ENCODE results near the gene MUC5AC.
"Not testable (repeated sequence)": the region's sequence is repeated elsewhere in the genome, so short reads cannot be mapped to it uniquely, and the experiment has no call there.

The MUC5AC gene

DNA sequence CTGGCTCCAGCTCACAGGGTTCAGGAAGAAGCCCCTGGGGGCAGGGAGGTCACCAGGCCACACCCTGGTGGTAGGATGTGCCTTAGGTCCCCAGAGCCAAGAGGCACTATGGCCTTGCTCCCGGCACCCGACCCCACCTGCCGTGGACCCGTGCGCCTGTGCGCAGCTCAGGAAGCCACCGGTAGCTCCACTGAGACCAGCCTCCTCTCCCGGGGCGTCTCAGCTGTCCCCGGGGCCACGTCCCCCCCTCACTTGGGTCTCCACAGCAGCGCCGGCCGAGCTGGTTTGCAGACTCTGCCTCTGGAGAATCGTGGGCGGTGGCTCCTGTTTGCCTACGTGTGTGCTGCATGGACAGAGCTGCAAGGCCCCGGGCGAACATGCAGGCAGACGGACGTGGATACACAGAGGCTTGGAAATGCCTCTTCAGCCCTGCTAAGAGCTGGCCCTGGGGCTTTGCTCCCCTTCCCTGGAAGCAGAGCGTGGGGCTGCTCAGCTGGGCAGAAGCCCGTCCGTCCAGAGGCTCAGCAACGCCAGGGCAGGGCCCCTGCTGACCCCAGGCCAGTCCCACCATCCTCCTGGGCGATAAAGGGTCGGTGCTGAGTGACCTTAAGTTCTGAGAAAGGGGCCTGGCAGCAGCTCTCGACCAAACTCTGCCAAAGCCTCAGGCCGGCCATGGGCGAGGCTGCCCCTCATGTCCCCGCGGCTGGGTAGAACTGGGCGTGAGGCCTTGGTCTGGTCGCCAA is 49.8 kb downstream of the MUC5AC start:
- Histone ChIP-seq H3K9me3 (ENCODE audit: control extremely low read depth in 1 of 5, control insufficient read depth in 4 of 5, insufficient read depth in 2 of 5, low read depth in 1 of 5, low read length in 4 of 5) (peaks cover 5 to 15% (median 8%) of the 10 kb centered on the region in 5 experiments), H3K27me3 (replicated peaks in 2 of 5; ENCODE audit: control insufficient read depth in 4 of 5, insufficient read depth in 5 of 5, low read length in 4 of 5) (peaks cover 0 to 8% (median 0%) of the 10 kb centered on the region in 5 experiments), H3K36me3 (ENCODE audit: control insufficient read depth in 4 of 4, insufficient read depth in 4 of 4, low read length in 3 of 4) (no peaks in the 10 kb centered on the region), H3K4me3 (ENCODE audit: control insufficient read depth in 1 of 7, extremely low read depth in 1 of 7, insufficient read depth in 4 of 7, low read depth in 2 of 7, low read length in 6 of 7) (no peak overlapping the region), H3K27ac (ENCODE audit: insufficient read depth in 1 of 2, low read depth in 1 of 2, low read length in 2 of 2, poor library complexity in 1 of 2, severe bottlenecking in 2 of 2) (no peak overlapping the region), H3K4me1 (ENCODE audit: control extremely low read depth in 1 of 4, control insufficient read depth in 4 of 4, insufficient read depth in 4 of 4, low read length in 3 of 4) (no peaks in the 10 kb centered on the region)
- WGBS (ENCODE audit: insufficient coverage) = 96% methylated on average over 34 of the region's 34 CpGs
- POLR2A ChIA-PET = no interaction called here
- CTCF ChIA-PET = no interaction called here
- DNase-seq = no peak

DNA sequence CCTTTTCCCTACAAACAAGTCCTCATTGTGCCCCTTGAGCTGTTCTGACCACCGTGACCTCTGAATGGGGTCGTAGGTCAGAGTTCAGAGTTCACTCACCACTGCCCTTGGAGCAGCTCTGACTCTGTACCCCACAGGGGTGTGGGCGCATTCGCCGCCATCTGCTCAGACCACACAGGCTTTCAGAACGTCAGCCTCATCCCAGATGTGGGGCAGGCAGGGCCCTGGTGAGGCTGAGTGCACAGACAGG is 50.3 kb downstream of the MUC5AC start:
- no peaks in the 10 kb centered on the region for H3K4me1 ChIP-seq (ENCODE audit: control extremely low read depth in 1 of 4, control insufficient read depth in 4 of 4, insufficient read depth in 4 of 4, low read length in 3 of 4)
- WGBS (ENCODE audit: insufficient coverage) = 96% methylated on average over 6 of the region's 6 CpGs
- peaks cover 0 to 7% (median 0%) of the 10 kb centered on the region in 5 experiments for H3K27me3 ChIP-seq (replicated peaks in 2 of 5; ENCODE audit: control insufficient read depth in 4 of 5, insufficient read depth in 5 of 5, low read length in 4 of 5)
- no peak overlapping the region for H3K4me3 ChIP-seq (ENCODE audit: control insufficient read depth in 1 of 7, extremely low read depth in 1 of 7, insufficient read depth in 4 of 7, low read depth in 2 of 7, low read length in 6 of 7)
- CTCF ChIA-PET = no interaction called here
- peaks cover 5 to 16% (median 8%) of the 10 kb centered on the region in 5 experiments for H3K9me3 ChIP-seq (ENCODE audit: control extremely low read depth in 1 of 5, control insufficient read depth in 4 of 5, insufficient read depth in 2 of 5, low read depth in 1 of 5, low read length in 4 of 5)
- no peak overlapping the region for H3K27ac ChIP-seq (ENCODE audit: insufficient read depth in 1 of 2, low read depth in 1 of 2, low read length in 2 of 2, poor library complexity in 1 of 2, severe bottlenecking in 2 of 2)
- no peaks in the 10 kb centered on the region for H3K36me3 ChIP-seq (ENCODE audit: control insufficient read depth in 4 of 4, insufficient read depth in 4 of 4, low read length in 3 of 4)
- POLR2A ChIA-PET = no interaction called here
- no peak for DNase-seq

DNA sequence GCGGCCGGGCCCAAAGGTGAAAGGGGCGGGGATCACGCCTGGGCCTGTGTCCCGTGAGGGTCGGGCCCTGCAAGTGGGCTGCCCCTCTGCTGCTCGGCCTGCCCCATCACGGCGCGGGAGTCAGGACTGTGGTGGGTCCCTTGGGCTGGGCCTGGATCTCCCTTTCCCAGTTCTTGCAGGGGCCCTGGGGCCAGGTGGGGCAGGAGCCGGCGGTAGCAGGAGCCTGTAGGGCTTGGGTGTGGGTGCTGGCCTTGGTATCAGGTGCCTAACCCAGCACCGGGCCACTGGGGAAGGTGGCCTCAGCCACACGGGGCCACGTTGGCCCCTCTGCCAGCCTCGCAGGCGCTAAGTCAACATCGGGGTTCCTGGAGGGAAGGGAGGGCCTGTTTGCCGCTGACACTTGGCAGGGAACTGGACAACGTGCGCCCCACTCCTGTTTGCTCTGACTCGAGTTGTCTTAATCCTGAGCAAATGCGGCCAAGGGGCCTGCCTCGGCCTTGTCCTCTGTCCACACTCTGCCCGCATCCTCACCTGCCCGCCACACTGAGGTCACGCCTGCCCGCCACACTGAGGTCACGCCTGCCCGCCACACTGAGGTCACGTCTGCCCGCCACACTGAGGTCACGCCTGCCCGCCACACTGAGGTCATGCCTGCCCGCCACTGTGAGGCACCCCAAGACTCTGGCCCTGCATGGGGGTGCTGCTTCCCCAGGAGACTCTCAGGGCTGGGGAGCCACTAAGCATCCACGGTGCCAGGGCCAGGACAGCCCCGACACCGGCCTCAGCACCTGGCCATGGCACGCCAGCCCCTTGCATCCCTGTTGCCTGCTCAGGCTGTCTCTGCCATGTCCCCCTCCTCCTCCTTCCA is 50.9 kb downstream of the MUC5AC start:
- WGBS (ENCODE audit: insufficient coverage) = 98% methylated on average over 28 of the region's 39 CpGs
- DNase-seq = no peak
- Histone ChIP-seq H3K27me3 (replicated peaks in 2 of 5; ENCODE audit: control insufficient read depth in 4 of 5, insufficient read depth in 5 of 5, low read length in 4 of 5) (peaks cover 0 to 4% (median 0%) of the 10 kb centered on the region in 5 experiments), H3K4me1 (ENCODE audit: control extremely low read depth in 1 of 4, control insufficient read depth in 4 of 4, insufficient read depth in 4 of 4, low read length in 3 of 4) (no peaks in the 10 kb centered on the region), H3K4me3 (ENCODE audit: control insufficient read depth in 1 of 7, extremely low read depth in 1 of 7, insufficient read depth in 4 of 7, low read depth in 2 of 7, low read length in 6 of 7) (no peak overlapping the region), H3K27ac (ENCODE audit: insufficient read depth in 1 of 2, low read depth in 1 of 2, low read length in 2 of 2, poor library complexity in 1 of 2, severe bottlenecking in 2 of 2) (no peak overlapping the region), H3K9me3 (ENCODE audit: control extremely low read depth in 1 of 5, control insufficient read depth in 4 of 5, insufficient read depth in 2 of 5, low read depth in 1 of 5, low read length in 4 of 5) (peaks cover 5 to 19% (median 8%) of the 10 kb centered on the region in 5 experiments), H3K36me3 (ENCODE audit: control insufficient read depth in 4 of 4, insufficient read depth in 4 of 4, low read length in 3 of 4) (no peaks in the 10 kb centered on the region)
- ChIA-PET CTCF (interaction anchor here (1.1 kb wide), 1 partner anchor 8 kb away, joined by 3 read pairs; no protein-coding TSS in a partner anchor), POLR2A (no interaction called here)

DNA sequence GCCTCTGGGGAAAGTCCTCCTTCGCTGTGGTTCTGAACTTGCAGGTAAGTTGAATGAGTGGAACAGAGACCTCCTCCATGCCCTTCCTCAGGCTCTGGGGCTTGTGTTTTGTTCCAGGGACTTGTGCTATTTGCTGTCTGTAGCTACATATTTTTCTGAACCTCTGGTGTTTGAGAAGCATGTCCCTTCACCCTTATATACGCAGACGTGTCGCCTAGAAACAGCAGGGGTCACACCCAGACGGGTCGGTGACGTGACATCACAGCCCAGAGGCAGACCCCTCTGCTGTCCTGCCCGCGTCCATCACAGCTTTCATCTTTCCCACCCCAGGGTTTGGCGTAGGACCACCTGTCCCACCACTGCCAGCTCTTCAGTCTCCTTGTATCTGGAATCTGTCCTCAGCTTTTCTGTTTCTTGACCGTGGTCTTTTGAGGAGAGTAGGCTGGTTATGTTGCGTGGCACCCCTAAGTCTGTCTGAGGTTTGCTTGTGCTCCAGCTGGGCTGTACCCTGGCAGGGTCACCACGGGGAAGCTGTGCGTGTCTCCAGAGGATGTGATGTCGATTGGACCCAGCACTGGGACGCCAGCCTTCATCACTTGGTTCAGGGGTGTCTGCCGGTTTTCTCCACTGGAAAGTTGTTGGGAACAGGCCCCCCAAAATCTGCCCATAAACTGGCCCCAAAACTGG is 51.8 kb downstream of the MUC5AC start:
- peaks cover 5 to 25% (median 8%) of the 10 kb centered on the region in 5 experiments for H3K9me3 ChIP-seq (ENCODE audit: control extremely low read depth in 1 of 5, control insufficient read depth in 4 of 5, insufficient read depth in 2 of 5, low read depth in 1 of 5, low read length in 4 of 5)
- H3K27ac ChIP-seq (ENCODE audit: insufficient read depth in 1 of 2, low read depth in 1 of 2, low read length in 2 of 2, poor library complexity in 1 of 2, severe bottlenecking in 2 of 2) = no peak overlapping the region
- peaks cover 0 to 7% (median 0%) of the 10 kb centered on the region in 5 experiments for H3K27me3 ChIP-seq (replicated peaks in 2 of 5; ENCODE audit: control insufficient read depth in 4 of 5, insufficient read depth in 5 of 5, low read length in 4 of 5)
- DNase-seq = no peak
- no peaks in the 10 kb centered on the region for H3K36me3 ChIP-seq (ENCODE audit: control insufficient read depth in 4 of 4, insufficient read depth in 4 of 4, low read length in 3 of 4)
- WGBS (ENCODE audit: insufficient coverage) = over 99% methylated on average over 13 of the region's 17 CpGs
- POLR2A ChIA-PET = no interaction called here
- CTCF ChIA-PET = interaction anchor here (1.1 kb wide), 1 partner anchor 9 kb away, joined by 3 read pairs; no protein-coding TSS in a partner anchor
- no peaks in the 10 kb centered on the region for H3K4me1 ChIP-seq (ENCODE audit: control extremely low read depth in 1 of 4, control insufficient read depth in 4 of 4, insufficient read depth in 4 of 4, low read length in 3 of 4)
- H3K4me3 ChIP-seq (ENCODE audit: control insufficient read depth in 1 of 7, extremely low read depth in 1 of 7, insufficient read depth in 4 of 7, low read depth in 2 of 7, low read length in 6 of 7) = no peak overlapping the region

GRCh38 chr11:1211838-1212237 is 54.1 kb downstream of the MUC5AC start:
- Histone ChIP-seq H3K9me3 (ENCODE audit: control extremely low read depth in 1 of 5, control insufficient read depth in 4 of 5, insufficient read depth in 2 of 5, low read depth in 1 of 5, low read length in 4 of 5) (peaks cover 5 to 25% (median 8%) of the 10 kb centered on the region in 5 experiments), H3K4me1 (ENCODE audit: control extremely low read depth in 1 of 4, control insufficient read depth in 4 of 4, insufficient read depth in 4 of 4, low read length in 3 of 4) (no peaks in the 10 kb centered on the region), H3K27ac (ENCODE audit: insufficient read depth in 1 of 2, low read depth in 1 of 2, low read length in 2 of 2, poor library complexity in 1 of 2, severe bottlenecking in 2 of 2) (no peak overlapping the region), H3K27me3 (replicated peaks in 2 of 5; ENCODE audit: control insufficient read depth in 4 of 5, insufficient read depth in 5 of 5, low read length in 4 of 5) (peaks cover 0 to 8% (median 0%) of the 10 kb centered on the region in 5 experiments), H3K4me3 (ENCODE audit: control insufficient read depth in 1 of 7, extremely low read depth in 1 of 7, insufficient read depth in 4 of 7, low read depth in 2 of 7, low read length in 6 of 7) (no peak overlapping the region), H3K36me3 (ENCODE audit: control insufficient read depth in 4 of 4, insufficient read depth in 4 of 4, low read length in 3 of 4) (no peaks in the 10 kb centered on the region)
- DNase-seq = no peak
- ChIA-PET POLR2A (no interaction called here), CTCF (no interaction called here)
- 100% methylated on average over 1 of the region's 2 CpGs for WGBS (ENCODE audit: insufficient coverage)

DNA sequence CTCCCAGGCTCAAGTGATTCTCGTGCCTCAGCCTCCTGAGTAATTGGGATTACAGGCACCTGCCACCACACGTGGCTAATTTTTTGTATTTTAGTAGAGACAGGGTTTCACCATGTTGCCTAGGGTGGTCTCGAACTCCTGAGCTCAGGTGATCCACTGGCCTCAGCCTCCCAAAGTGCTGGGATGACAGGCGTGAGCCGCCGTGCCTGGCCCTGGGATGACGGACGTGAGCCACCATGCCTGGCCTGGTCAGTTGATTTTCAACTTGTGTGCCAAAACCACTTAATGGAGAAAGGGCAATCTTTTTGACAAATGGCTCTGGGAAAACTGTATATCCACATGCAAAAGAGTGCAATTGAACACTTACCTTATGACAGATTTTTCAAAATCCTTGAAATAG is 58.1 kb downstream of the MUC5AC start:
- H3K27ac ChIP-seq (ENCODE audit: insufficient read depth in 1 of 2, low read depth in 1 of 2, low read length in 2 of 2, poor library complexity in 1 of 2, severe bottlenecking in 2 of 2); H3K36me3 ChIP-seq (ENCODE audit: control insufficient read depth in 4 of 4, insufficient read depth in 4 of 4, low read length in 3 of 4); CTCF ChIA-PET; DNase-seq; H3K4me1 ChIP-seq (ENCODE audit: control extremely low read depth in 1 of 4, control insufficient read depth in 4 of 4, insufficient read depth in 4 of 4, low read length in 3 of 4); POLR2A ChIA-PET; H3K4me3 ChIP-seq (ENCODE audit: control insufficient read depth in 1 of 7, extremely low read depth in 1 of 7, insufficient read depth in 4 of 7, low read depth in 2 of 7, low read length in 6 of 7): not testable (repeated sequence)
- WGBS (ENCODE audit: insufficient coverage) = 88% methylated on average over 7 of the region's 8 CpGs
- H3K27me3 ChIP-seq (replicated peaks in 2 of 5; ENCODE audit: control insufficient read depth in 4 of 5, insufficient read depth in 5 of 5, low read length in 4 of 5) = peaks cover 0 to 18% (median 0%) of the 10 kb centered on the region in 5 experiments
- peaks cover 3 to 19% (median 6%) of the 10 kb centered on the region in 5 experiments for H3K9me3 ChIP-seq (ENCODE audit: control extremely low read depth in 1 of 5, control insufficient read depth in 4 of 5, insufficient read depth in 2 of 5, low read depth in 1 of 5, low read length in 4 of 5)

Data from common myeloid progenitor, CD34-positive (primary cell).